ENCODE measurements around the gene TTLL5.
"Not testable (repeated sequence)": the region's sequence is repeated elsewhere in the genome, so short reads cannot be mapped to it uniquely, and the experiment has no call there.

TTLL5 gene

GRCh38 chr14:75845136-75845804, 184.2 kb downstream of the TTLL5 start:
- H3K27ac ChIP-seq (ENCODE audit: low read depth, low read length, severe bottlenecking): no peak overlapping the region
- H3K36me3 ChIP-seq (ENCODE audit: control insufficient read depth, insufficient read depth, low read length): peaks cover 6% of the 10 kb centered on the region
- H3K4me1 ChIP-seq (ENCODE audit: control insufficient read depth, insufficient read depth, low read length, poor library complexity, severe bottlenecking): peaks cover 7% of the 10 kb centered on the region
- WGBS, 2 experiments (ENCODE audit: insufficient coverage in 2 of 2): 80 to 82% methylated on average over 1 to 2 of the region's 4 CpGs
- no peaks in the 10 kb centered on the region for H3K9me3 ChIP-seq (ENCODE audit: control insufficient read depth, low read length)
- H3K4me3 ChIP-seq (ENCODE audit: extremely low read depth, insufficient read depth, low read length, poor library complexity, severe bottlenecking): no peak overlapping the region

- 100% methylated on average over 1 to 2 of the region's 5 CpGs for WGBS, 2 experiments (ENCODE audit: insufficient coverage in 2 of 2)
- H3K4me3 ChIP-seq (ENCODE audit: extremely low read depth, insufficient read depth, low read length, poor library complexity, severe bottlenecking); H3K27ac ChIP-seq (ENCODE audit: low read depth, low read length, severe bottlenecking); H3K9me3 ChIP-seq (ENCODE audit: control insufficient read depth, low read length); H3K4me1 ChIP-seq (ENCODE audit: control insufficient read depth, insufficient read depth, low read length, poor library complexity, severe bottlenecking); H3K36me3 ChIP-seq (ENCODE audit: control insufficient read depth, insufficient read depth, low read length): not testable (repeated sequence)
Observed at GRCh38 chr14:75846694-75847093, 185.6 kb downstream of the TTLL5 start.

GRCh38 chr14:75847584-75847983, 186.5 kb downstream of the TTLL5 start:
- Histone ChIP-seq H3K27ac (ENCODE audit: low read depth, low read length, severe bottlenecking) (no peak overlapping the region), H3K4me3 (ENCODE audit: extremely low read depth, insufficient read depth, low read length, poor library complexity, severe bottlenecking) (no peak overlapping the region), H3K4me1 (ENCODE audit: control insufficient read depth, insufficient read depth, low read length, poor library complexity, severe bottlenecking) (peaks cover 1% of the 10 kb centered on the region), H3K9me3 (ENCODE audit: control insufficient read depth, low read length) (no peaks in the 10 kb centered on the region), H3K36me3 (ENCODE audit: control insufficient read depth, insufficient read depth, low read length) (peaks cover 6% of the 10 kb centered on the region)
- 100% methylated on average over 1 of the region's 2 CpGs for WGBS, 2 experiments (ENCODE audit: insufficient coverage in 2 of 2)

GRCh38 chr14:75848167-75848913, 187.3 kb downstream of the TTLL5 start:
- Histone ChIP-seq H3K4me1 (ENCODE audit: control insufficient read depth, insufficient read depth, low read length, poor library complexity, severe bottlenecking) (no peaks in the 10 kb centered on the region), H3K36me3 (ENCODE audit: control insufficient read depth, insufficient read depth, low read length) (peaks cover 6% of the 10 kb centered on the region), H3K9me3 (ENCODE audit: control insufficient read depth, low read length) (no peaks in the 10 kb centered on the region), H3K4me3 (ENCODE audit: extremely low read depth, insufficient read depth, low read length, poor library complexity, severe bottlenecking) (no peak overlapping the region), H3K27ac (ENCODE audit: low read depth, low read length, severe bottlenecking) (no peak overlapping the region)
- WGBS, 2 experiments (ENCODE audit: insufficient coverage in 2 of 2): 100% methylated on average over 2 of the region's 2 CpGs

GRCh38 chr14:75849300-75849895, 188.4 kb downstream of the TTLL5 start:
- H3K4me3 ChIP-seq (ENCODE audit: extremely low read depth, insufficient read depth, low read length, poor library complexity, severe bottlenecking): no peak overlapping the region
- no peak overlapping the region for H3K27ac ChIP-seq (ENCODE audit: low read depth, low read length, severe bottlenecking)
- H3K36me3 ChIP-seq (ENCODE audit: control insufficient read depth, insufficient read depth, low read length): peaks cover 6% of the 10 kb centered on the region
- WGBS, 2 experiments (ENCODE audit: insufficient coverage in 2 of 2): 90 to 96% methylated on average over 3 of the region's 3 CpGs
- H3K9me3 ChIP-seq (ENCODE audit: control insufficient read depth, low read length): no peaks in the 10 kb centered on the region
- no peaks in the 10 kb centered on the region for H3K4me1 ChIP-seq (ENCODE audit: control insufficient read depth, insufficient read depth, low read length, poor library complexity, severe bottlenecking)

GRCh38 chr14:75851574-75851866, 190.5 kb downstream of the TTLL5 start:
- Histone ChIP-seq H3K4me3 (ENCODE audit: extremely low read depth, insufficient read depth, low read length, poor library complexity, severe bottlenecking) (no peak overlapping the region), H3K27ac (ENCODE audit: low read depth, low read length, severe bottlenecking) (no peak overlapping the region), H3K9me3 (ENCODE audit: control insufficient read depth, low read length) (no peaks in the 10 kb centered on the region), H3K4me1 (ENCODE audit: control insufficient read depth, insufficient read depth, low read length, poor library complexity, severe bottlenecking) (no peaks in the 10 kb centered on the region), H3K36me3 (ENCODE audit: control insufficient read depth, insufficient read depth, low read length) (peaks cover 11% of the 10 kb centered on the region)
- WGBS, 2 experiments (ENCODE audit: insufficient coverage in 2 of 2): 83 to 97% methylated on average over 6 of the region's 6 CpGs

- no peaks in the 10 kb centered on the region for H3K4me1 ChIP-seq (ENCODE audit: control insufficient read depth, insufficient read depth, low read length, poor library complexity, severe bottlenecking)
- no peak overlapping the region for H3K27ac ChIP-seq (ENCODE audit: low read depth, low read length, severe bottlenecking)
- H3K9me3 ChIP-seq (ENCODE audit: control insufficient read depth, low read length): no peaks in the 10 kb centered on the region
- H3K36me3 ChIP-seq (ENCODE audit: control insufficient read depth, insufficient read depth, low read length): peaks cover 6% of the 10 kb centered on the region
- WGBS, 2 experiments (ENCODE audit: insufficient coverage in 2 of 2): 100% methylated on average over 1 to 2 of the region's 6 CpGs
- no peak overlapping the region for H3K4me3 ChIP-seq (ENCODE audit: extremely low read depth, insufficient read depth, low read length, poor library complexity, severe bottlenecking)
Observed at GRCh38 chr14:75854111-75854799, 193.2 kb downstream of the TTLL5 start.

GRCh38 chr14:75857199-75857598, 196.2 kb downstream of the TTLL5 start:
- no CpG with 5 or more reads among the region's 1 CpG for WGBS, 2 experiments (ENCODE audit: insufficient coverage in 2 of 2)
- H3K4me3 ChIP-seq (ENCODE audit: extremely low read depth, insufficient read depth, low read length, poor library complexity, severe bottlenecking): no peak overlapping the region
- peaks cover 6% of the 10 kb centered on the region for H3K36me3 ChIP-seq (ENCODE audit: control insufficient read depth, insufficient read depth, low read length)
- no peak overlapping the region for H3K27ac ChIP-seq (ENCODE audit: low read depth, low read length, severe bottlenecking)
- no peaks in the 10 kb centered on the region for H3K9me3 ChIP-seq (ENCODE audit: control insufficient read depth, low read length)
- H3K4me1 ChIP-seq (ENCODE audit: control insufficient read depth, insufficient read depth, low read length, poor library complexity, severe bottlenecking): peaks cover 26% of the 10 kb centered on the region

GRCh38 chr14:75858362-75858761, 197.3 kb downstream of the TTLL5 start:
- Histone ChIP-seq H3K27ac (ENCODE audit: low read depth, low read length, severe bottlenecking) (no peak overlapping the region), H3K36me3 (ENCODE audit: control insufficient read depth, insufficient read depth, low read length) (peaks cover 6% of the 10 kb centered on the region), H3K4me3 (ENCODE audit: extremely low read depth, insufficient read depth, low read length, poor library complexity, severe bottlenecking) (no peak overlapping the region), H3K9me3 (ENCODE audit: control insufficient read depth, low read length) (no peaks in the 10 kb centered on the region), H3K4me1 (ENCODE audit: control insufficient read depth, insufficient read depth, low read length, poor library complexity, severe bottlenecking) (peaks cover 30% of the 10 kb centered on the region)
- 100% methylated on average over 1 of the region's 2 CpGs for WGBS, 2 experiments (ENCODE audit: insufficient coverage in 2 of 2)

GRCh38 chr14:75859746-75860145, 198.7 kb downstream of the TTLL5 start:
- peaks cover 15% of the 10 kb centered on the region for H3K36me3 ChIP-seq (ENCODE audit: control insufficient read depth, insufficient read depth, low read length)
- H3K9me3 ChIP-seq (ENCODE audit: control insufficient read depth, low read length): no peaks in the 10 kb centered on the region
- peaks cover 41% of the 10 kb centered on the region for H3K4me1 ChIP-seq (ENCODE audit: control insufficient read depth, insufficient read depth, low read length, poor library complexity, severe bottlenecking)
- H3K4me3 ChIP-seq (ENCODE audit: extremely low read depth, insufficient read depth, low read length, poor library complexity, severe bottlenecking): no peak overlapping the region
- WGBS, 2 experiments (ENCODE audit: insufficient coverage in 2 of 2): 100% methylated on average over 1 to 2 of the region's 3 CpGs
- H3K27ac ChIP-seq (ENCODE audit: low read depth, low read length, severe bottlenecking): no peak overlapping the region

Data from mesodermal cell (in vitro differentiated cells).